HG02759 (cell line): ENCODE data around the gene MBTPS2.

ENCODE experiments used
- ATAC-seq: cut with Tn5 transposase; IDR thresholded peaks from one replicate; pipeline ENCODE4 v1.9.1; 2021; ENCODE audit warnings: mild to moderate bottlenecking, moderate library complexity; ENCODE audit not compliant: unreplicated experiment

The MBTPS2 gene

GRCh38 chrX:21932292-21933002, 93.0 kb downstream of the MBTPS2 start:
- no peak for ATAC-seq

GRCh38 chrX:21933077-21933476, 93.7 kb downstream of the MBTPS2 start:
- no peak for ATAC-seq

GRCh38 chrX:21934414-21934813, 95.0 kb downstream of the MBTPS2 start:
- ATAC-seq: no peak
